Thymus (tissue), 11 donors: ENCODE results near the gene OBP2B. TPM values are rescaled to one million over a fixed set of nuclear protein-coding genes. Genes with fewer than 3 reads are reported as not detected.

Source experiments
- DNase-seq, 9 donors: peaks; one replicate each; pipeline ENCODE4 v3.0.0-alpha.2; 2013; ENCODE audit warnings: low spot score in 9 of 9, low read depth in 6 of 9, missing footprints in 1 of 9
- H3K27ac ChIP-seq, 2 donors: one replicate each; pipeline ENCODE4 v1.5.1; 2013; ENCODE audit warnings: control low read depth in 1 of 2, low read depth in 1 of 2, low read length in 1 of 2, mild to moderate bottlenecking in 1 of 2, moderate library complexity in 1 of 2
- H3K27me3 ChIP-seq, 2 donors: one replicate each; pipeline ENCODE4 v1.5.1; 2013; ENCODE audit warnings: low read length in 1 of 2; ENCODE audit not compliant: control insufficient read depth in 2 of 2, insufficient read depth in 1 of 2
- H3K36me3 ChIP-seq, 2 donors: one replicate each; pipeline ENCODE4 v1.5.1; 2013; ENCODE audit warnings: low read length in 1 of 2, mild to moderate bottlenecking in 1 of 2, moderate library complexity in 1 of 2; ENCODE audit not compliant: control insufficient read depth in 2 of 2, insufficient read depth in 2 of 2
- H3K4me1 ChIP-seq, 2 donors: one replicate each; pipeline ENCODE4 v1.5.1; 2013; ENCODE audit warnings: low read length in 2 of 2; ENCODE audit not compliant: control insufficient read depth in 2 of 2, insufficient read depth in 2 of 2
- H3K4me3 ChIP-seq, 2 donors: one replicate each; pipeline ENCODE4 v1.5.1; 2013; ENCODE audit warnings: low read length in 2 of 2, control low read depth in 1 of 2, mild to moderate bottlenecking in 1 of 2
- H3K9me3 ChIP-seq, 2 donors: one replicate each; pipeline ENCODE4 v1.5.1; 2013; ENCODE audit warnings: low read length in 1 of 2, mild to moderate bottlenecking in 1 of 2; ENCODE audit not compliant: control insufficient read depth in 2 of 2, insufficient read depth in 1 of 2
- WGBS: extraction: QIAGEN DNeasy Blood & Tissue Kit; methylation state at CpG from one replicate; pipeline ENCODE4 v1.1.7; 2013; 5-methylcytosine and 5-hydroxymethylcytosine counted together
- polyA plus RNA-seq: library from polyadenylated mRNA; stranded (reverse); fragments of 200-250 nt; gene quantifications from one replicate; pipeline ENCODE4 v1.2.3, GENCODE V29; 2013
- total RNA-seq: library from RNA; stranded (reverse); fragments of 120-200 nt; gene quantifications from one replicate; pipeline ENCODE4 v1.2.4, GENCODE V29; 2013
- donor health status: healthy.

Gene OBP2B
- total and polyA plus RNA-seq, 2 donors = 0.09 TPM; not detected in 1

DNA sequence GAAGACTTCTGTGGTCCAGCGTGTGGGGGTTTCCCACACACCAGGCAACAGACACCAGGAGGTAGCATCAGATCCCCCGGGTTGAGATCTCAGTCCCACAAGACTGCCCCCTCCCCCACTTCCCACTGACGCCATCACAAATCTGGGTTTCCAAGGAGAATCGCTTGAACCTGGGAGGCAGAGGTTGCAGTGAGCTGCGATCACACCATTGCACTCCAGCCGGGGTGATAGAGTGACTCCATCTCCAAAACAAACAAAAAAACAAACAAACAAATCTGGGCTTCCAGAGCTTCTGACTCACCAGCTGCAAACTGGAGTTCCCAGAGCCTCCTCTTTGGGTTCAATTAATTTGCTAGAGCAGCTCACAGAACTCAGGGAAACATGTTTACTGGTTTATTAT, 40.6 kb downstream of the OBP2B start:
- peaks cover 4 to 9% of the 10 kb centered on the region in 2 donors for H3K4me1 ChIP-seq
- no peaks in the 10 kb centered on the region for H3K36me3 ChIP-seq
- no peak for DNase-seq
- no peak overlapping the region for H3K4me3 ChIP-seq
- H3K27me3 ChIP-seq = peaks cover 3 to 18% of the 10 kb centered on the region in 2 donors
- no peak overlapping the region for H3K27ac ChIP-seq
- 87% methylated on average over 6 of the region's 6 CpGs for WGBS
- H3K9me3 ChIP-seq = no peaks in the 10 kb centered on the region

GRCh38 chr9:133167769-133168168, 41.3 kb downstream of the OBP2B start:
- H3K36me3 ChIP-seq = no peaks in the 10 kb centered on the region
- H3K4me1 ChIP-seq = peaks cover 4 to 14% of the 10 kb centered on the region in 2 donors
- WGBS = 96% methylated on average over 3 of the region's 3 CpGs
- peaks cover 4 to 23% of the 10 kb centered on the region in 2 donors for H3K27me3 ChIP-seq
- H3K27ac ChIP-seq = no peak overlapping the region
- no peak for DNase-seq
- no peak overlapping the region for H3K4me3 ChIP-seq
- H3K9me3 ChIP-seq = no peaks in the 10 kb centered on the region

- Histone ChIP-seq H3K9me3 (no peaks in the 10 kb centered on the region), H3K4me1 (peaks cover 4 to 14% of the 10 kb centered on the region in 2 donors), H3K27me3 (peaks cover 4 to 28% of the 10 kb centered on the region in 2 donors), H3K36me3 (no peaks in the 10 kb centered on the region), H3K27ac (no peak overlapping the region), H3K4me3 (no peak overlapping the region)
- 89% methylated on average over 3 of the region's 3 CpGs for WGBS
- DNase-seq = no peak
Measured at GRCh38 chr9:133167096-133167730, 41.8 kb downstream of the OBP2B start.

GRCh38 chr9:133166392-133166791, 42.7 kb downstream of the OBP2B start:
- WGBS = 95% methylated on average over 17 of the region's 17 CpGs
- peaks cover 4 to 14% of the 10 kb centered on the region in 2 donors for H3K4me1 ChIP-seq
- H3K27me3 ChIP-seq = peaks cover 4 to 34% of the 10 kb centered on the region in 2 donors
- H3K4me3 ChIP-seq = no peak overlapping the region
- no peak for DNase-seq
- no peak overlapping the region for H3K27ac ChIP-seq
- H3K36me3 ChIP-seq = no peaks in the 10 kb centered on the region
- no peaks in the 10 kb centered on the region for H3K9me3 ChIP-seq

DNA sequence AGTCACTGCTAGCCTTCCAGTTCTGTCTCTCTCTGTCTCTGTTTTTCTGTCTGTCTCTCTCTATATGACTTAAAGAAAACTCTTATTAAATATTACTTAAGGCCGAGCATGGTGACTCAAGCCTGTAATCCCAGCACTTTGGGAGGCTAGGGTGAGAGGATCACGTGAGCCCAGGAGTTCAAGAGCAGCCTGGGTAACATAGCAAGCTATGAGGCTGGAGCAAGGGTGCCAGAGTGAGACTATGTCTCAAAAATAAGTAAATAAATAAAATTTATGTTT, 43.7 kb downstream of the OBP2B start:
- no peaks in the 10 kb centered on the region for H3K36me3 ChIP-seq
- no peak overlapping the region for H3K4me3 ChIP-seq
- WGBS = 97% methylated on average over 2 of the region's 2 CpGs
- no peak for DNase-seq
- H3K27me3 ChIP-seq = peaks cover 4 to 35% of the 10 kb centered on the region in 2 donors
- H3K9me3 ChIP-seq = no peaks in the 10 kb centered on the region
- no peak overlapping the region for H3K27ac ChIP-seq
- H3K4me1 ChIP-seq = peaks cover 4 to 14% of the 10 kb centered on the region in 2 donors

- WGBS = 63% methylated on average over 13 of the region's 13 CpGs
- H3K4me3 ChIP-seq = peak overlapping the region; percentile 31 to 58
Measured at GRCh38 chr9:133164191-133164590, 44.9 kb downstream of the OBP2B start.

DNA sequence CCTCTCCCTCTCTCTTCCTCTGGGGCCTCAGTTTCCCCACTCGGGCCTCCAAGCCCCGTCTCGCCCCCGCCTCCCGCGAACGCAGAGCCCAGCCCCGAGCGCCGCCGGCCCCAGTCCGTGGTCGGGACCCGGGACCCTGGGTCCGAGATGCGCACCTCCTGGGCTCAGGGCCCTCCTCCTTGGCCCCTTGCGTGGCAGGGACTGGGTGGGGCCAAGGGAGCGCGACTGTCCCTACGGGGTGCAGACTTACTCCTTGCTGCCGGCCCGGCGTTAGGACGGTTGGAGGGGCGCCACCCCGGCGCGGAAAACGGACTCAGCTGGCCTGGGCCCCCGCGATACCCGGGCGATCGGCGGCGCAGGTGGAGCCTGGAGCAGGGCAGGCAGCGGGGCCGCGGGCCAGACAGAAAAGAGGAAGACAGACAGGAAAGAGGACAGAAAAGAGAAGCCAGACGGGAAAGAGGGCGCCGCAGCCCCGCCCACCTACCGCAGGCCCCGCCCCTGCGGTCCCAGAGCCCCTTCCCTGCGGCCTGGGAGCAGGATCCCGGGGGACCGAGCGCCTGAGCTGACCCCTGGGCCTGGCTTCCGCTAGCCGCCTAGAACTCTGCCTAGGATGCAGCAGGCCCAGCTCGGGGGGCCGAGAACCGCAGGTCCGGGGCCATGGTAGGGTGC, 45.4 kb downstream of the OBP2B start, which contains the start of gene GBGT1:
GBGT1 (minus strand) TSS at position 411 of the 669 bp plus-strand sequence. CDS start 1,502 bp downstream, outside the sequence.
- Histone ChIP-seq H3K4me1 (peaks cover 4 to 14% of the 10 kb centered on the region in 2 donors), H3K36me3 (no peaks in the 10 kb centered on the region), H3K27ac (peak within 1 kb of the TSS in 1 of 2 donors; percentile 60), H3K27me3 (peaks cover 4 to 35% of the 10 kb centered on the region in 2 donors), H3K4me3 (peak within 1 kb of the TSS; percentile 31 to 58), H3K9me3 (no peaks in the 10 kb centered on the region)
- DNase-seq = peak in 1 of 9 donors; percentile 49
- 1% methylated on average over 56 of the region's 56 CpGs for WGBS

More at GRCh38 chr9:133164191-133164590, 44.9 kb downstream of the OBP2B start:
- Histone ChIP-seq H3K27me3 (peaks cover 4 to 35% of the 10 kb centered on the region in 2 donors), H3K36me3 (no peaks in the 10 kb centered on the region), H3K27ac (no peak overlapping the region), H3K9me3 (no peaks in the 10 kb centered on the region), H3K4me1 (peaks cover 4 to 14% of the 10 kb centered on the region in 2 donors)
- DNase-seq = no peak

- Histone ChIP-seq H3K36me3 (no peaks in the 10 kb centered on the region), H3K27me3 (peaks cover 4 to 35% of the 10 kb centered on the region in 2 donors), H3K4me1 (peaks cover 4 to 14% of the 10 kb centered on the region in 2 donors), H3K4me3 (peak overlapping the region; percentile 31 to 58), H3K9me3 (no peaks in the 10 kb centered on the region), H3K27ac (no peak overlapping the region)
- 63% methylated on average over 54 of the region's 54 CpGs for WGBS
- no peak for DNase-seq
Measured at GRCh38 chr9:133162861-133163503, 46.1 kb downstream of the OBP2B start.

- H3K27me3 ChIP-seq = peaks cover 4 to 35% of the 10 kb centered on the region in 2 donors
- H3K9me3 ChIP-seq = no peaks in the 10 kb centered on the region
- H3K4me3 ChIP-seq = no peak overlapping the region
- no peak for DNase-seq
- 77% methylated on average over 4 of the region's 4 CpGs for WGBS
- no peaks in the 10 kb centered on the region for H3K36me3 ChIP-seq
- no peak overlapping the region for H3K27ac ChIP-seq
- peaks cover 4 to 14% of the 10 kb centered on the region in 2 donors for H3K4me1 ChIP-seq
Measured at GRCh38 chr9:133161547-133161950, 47.5 kb downstream of the OBP2B start.
